HepG2 (cell line): ENCODE data around the gene PTCD3. TPM values are rescaled to one million over a fixed set of nuclear protein-coding genes. Genes with fewer than 3 reads are reported as not detected.

Experiments
- ATRX ChIP-seq: sonication (generic); formaldehyde crosslinking; IDR thresholded peaks from 2 replicates; pipeline ENCODE4 v1.4.0; 2020; ENCODE audit warnings: missing genetic modification reagents, borderline replicate concordance
- IRX3 ChIP-seq: sonication (generic); formaldehyde crosslinking; IDR thresholded peaks from 2 replicates; pipeline ENCODE4 v1.8.1; 2023; ENCODE audit warnings: mild to moderate bottlenecking, low read depth, missing genetic modification reagents, borderline replicate concordance
- MBD4 ChIP-seq: IDR thresholded peaks from 2 replicates; pipeline ENCODE4 v1.6.1; 2012; ENCODE audit warnings: low read length, inconsistent platforms, borderline replicate concordance
- NBN ChIP-seq: fragments of 450-650 bp; conservative IDR thresholded peaks from 2 replicates; pipeline ENCODE4 v1.6.1; 2017
- PAF1 ChIP-seq: IDR thresholded peaks from 2 replicates; pipeline ENCODE4 v1.6.1; 2016; ENCODE audit warnings: missing genetic modification reagents, missing compliant biosample characterization
- RARA ChIP-seq: IDR thresholded peaks from 2 replicates; pipeline ENCODE4 v1.6.1; 2016; ENCODE audit warnings: missing genetic modification reagents, missing compliant biosample characterization
- SMYD3 ChIP-seq: sonication (generic); formaldehyde crosslinking; IDR thresholded peaks from 2 replicates; pipeline ENCODE4 v1.8.1; 2023; ENCODE audit warnings: mild to moderate bottlenecking, missing genetic modification reagents
- ZFP37 ChIP-seq: sonication (generic); formaldehyde crosslinking; IDR thresholded peaks from 2 replicates; pipeline ENCODE4 v1.4.0; 2020; ENCODE audit warnings: missing genetic modification reagents, borderline replicate concordance
- ZNF160 ChIP-seq: sonication (generic); formaldehyde crosslinking; IDR thresholded peaks from 2 replicates; pipeline ENCODE4 v1.8.0; 2022; ENCODE audit warnings: mild to moderate bottlenecking, inconsistent platforms, missing genetic modification reagents
- ZNF3 ChIP-seq: IDR thresholded peaks from 2 replicates; pipeline ENCODE4 v1.7.0; 2017; ENCODE audit warnings: inconsistent platforms
- ZNF326 ChIP-seq: sonication (generic); formaldehyde crosslinking; IDR thresholded peaks from 2 replicates; pipeline ENCODE4 v1.4.0; 2020; ENCODE audit warnings: missing genetic modification reagents, borderline replicate concordance
- ZNF709 ChIP-seq: sonication (generic); formaldehyde crosslinking; IDR thresholded peaks from 2 replicates; pipeline ENCODE4 v1.5.0; 2020; ENCODE audit warnings: mild to moderate bottlenecking, missing genetic modification reagents
- ZNF879 ChIP-seq: sonication (generic); formaldehyde crosslinking; IDR thresholded peaks from 2 replicates; pipeline ENCODE4 v1.8.1; 2023; ENCODE audit warnings: missing genetic modification reagents
- ZSCAN29 ChIP-seq: sonication (generic); formaldehyde crosslinking; conservative IDR thresholded peaks from 2 replicates; pipeline ENCODE4 v1.4.0; 2020; ENCODE audit warnings: mild to moderate bottlenecking, missing genetic modification reagents
- ZSCAN9 ChIP-seq: IDR thresholded peaks from 2 replicates; pipeline ENCODE4 v1.6.1; 2016; ENCODE audit warnings: borderline replicate concordance
- polyA plus RNA-seq, 8 experiments: library from polyadenylated mRNA; depleted of rRNA in 3 of 8; stranded (reverse) in 7 of 8; unstranded in 1 of 8; fragments of >200 nt; fragmentation: Illumina TruSeq in 4 of 8; extraction: Trizol in 4 of 8; gene quantifications; 2 replicates each; pipeline versions ENCODE4 v1.2.1 to v1.2.3, GENCODE V29; 2011 to 2016; ENCODE audit warnings: low read depth in 4 of 8, missing spikeins in 1 of 8, mixed read lengths in 1 of 8; ENCODE audit not compliant: insufficient read depth in 1 of 8
- total RNA-seq, 5 experiments: library from RNA; depleted of rRNA; stranded (reverse); fragments of >200 nt; fragmentation: Illumina TruSeq; extraction: Trizol; gene quantifications; 2 replicates each; pipeline ENCODE4 v1.2.3, GENCODE V29; 2016; ENCODE audit warnings: low read depth in 1 of 5
- TF ChIP-seq, protein P1 (sequence below): sonication (generic); formaldehyde crosslinking; IDR thresholded peaks from 2 replicates; pipeline ENCODE4 v1.5.1; 2020; ENCODE audit warnings: missing genetic modification reagents, mild to moderate bottlenecking, borderline replicate concordance
- TF ChIP-seq, protein P2 (sequence below): sonication (generic); formaldehyde crosslinking; IDR thresholded peaks from 2 replicates; pipeline ENCODE4 v1.8.0; 2022; ENCODE audit warnings: mild to moderate bottlenecking, missing genetic modification reagents
- TF ChIP-seq, protein P3 (sequence below): sonication (generic); formaldehyde crosslinking; IDR thresholded peaks from 2 replicates; pipeline ENCODE4 v1.4.0; 2020; ENCODE audit warnings: missing genetic modification reagents
- TF ChIP-seq, protein P4 (sequence below): sonication (generic); formaldehyde crosslinking; IDR thresholded peaks from 2 replicates; pipeline ENCODE4 v1.4.0; 2020; ENCODE audit warnings: missing genetic modification reagents
- TF ChIP-seq, protein P5 (sequence below): IDR thresholded peaks from 2 replicates; pipeline ENCODE4 v1.6.1; 2012; ENCODE audit warnings: low read length, improper control_type of control experiment

PTCD3 gene
- total and polyA plus RNA-seq, 2 of the 13 experiments (the other 11 are each of a cell fraction or from before 2014, with no cell fraction given): 124 to 309 TPM

DNA sequence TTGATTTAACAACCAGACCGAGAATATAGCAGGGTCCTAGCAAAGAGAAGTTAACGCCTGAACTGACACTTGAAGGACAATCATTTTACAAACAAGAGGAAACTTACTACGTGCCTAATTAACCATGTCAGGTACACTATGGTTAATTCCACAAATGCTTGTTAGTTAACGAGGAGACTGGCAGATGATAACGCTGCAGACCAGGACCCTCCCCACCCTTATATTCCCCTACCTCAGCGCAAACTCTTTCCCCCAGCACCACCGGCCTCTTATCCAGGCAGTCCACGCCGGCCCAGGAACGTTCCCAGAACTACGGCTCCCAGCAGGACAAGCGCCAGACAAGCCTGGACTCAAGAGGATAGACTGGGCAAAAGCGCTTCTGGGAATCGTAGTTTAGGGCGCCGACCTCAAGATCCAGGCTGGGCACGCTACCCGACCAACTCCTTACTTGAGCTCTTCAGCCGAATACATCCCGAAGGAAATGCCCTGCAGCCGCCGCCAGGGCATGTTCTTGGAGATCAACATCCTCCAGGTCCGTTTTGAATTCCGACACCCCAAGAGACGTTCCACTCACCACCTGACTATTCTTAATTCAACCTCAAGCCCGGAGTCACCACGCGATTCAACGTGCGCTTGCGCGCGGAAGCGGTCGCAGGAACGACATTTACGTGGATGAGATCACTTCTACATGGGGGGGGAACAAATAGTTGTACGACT is 625 bp upstream of the PTCD3 start, which contains the start of gene POLR1A (continued):
- TF ChIP-seq, protein P1, sequence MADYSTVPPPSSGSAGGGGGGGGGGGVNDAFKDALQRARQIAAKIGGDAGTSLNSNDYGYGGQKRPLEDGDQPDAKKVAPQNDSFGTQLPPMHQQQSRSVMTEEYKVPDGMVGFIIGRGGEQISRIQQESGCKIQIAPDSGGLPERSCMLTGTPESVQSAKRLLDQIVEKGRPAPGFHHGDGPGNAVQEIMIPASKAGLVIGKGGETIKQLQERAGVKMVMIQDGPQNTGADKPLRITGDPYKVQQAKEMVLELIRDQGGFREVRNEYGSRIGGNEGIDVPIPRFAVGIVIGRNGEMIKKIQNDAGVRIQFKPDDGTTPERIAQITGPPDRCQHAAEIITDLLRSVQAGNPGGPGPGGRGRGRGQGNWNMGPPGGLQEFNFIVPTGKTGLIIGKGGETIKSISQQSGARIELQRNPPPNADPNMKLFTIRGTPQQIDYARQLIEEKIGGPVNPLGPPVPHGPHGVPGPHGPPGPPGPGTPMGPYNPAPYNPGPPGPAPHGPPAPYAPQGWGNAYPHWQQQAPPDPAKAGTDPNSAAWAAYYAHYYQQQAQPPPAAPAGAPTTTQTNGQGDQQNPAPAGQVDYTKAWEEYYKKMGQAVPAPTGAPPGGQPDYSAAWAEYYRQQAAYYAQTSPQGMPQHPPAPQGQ (CRISPR knock-in tag): no peak; the same call in 1 of the 2 replicates
- TF ChIP-seq ZNF326 (CRISPR knock-in tag) (no peak), ATRX (no peak), ZNF709 (CRISPR knock-in tag) (peak; percentile 14; the same call in 1 of the 2 replicates), ZSCAN9 (0 out of 2 replicates have a peak, but pooled peaks have one; percentile 16), NBN (no peak), ZFP37 (no peak), PAF1 (CRISPR knock-in tag) (no peak), ZSCAN29 (CRISPR knock-in tag) (no peak), IRX3 (CRISPR knock-in tag) (no peak), ZNF3 (CRISPR knock-in tag) (no peak), MBD4 (no peak), RARA (no peak), ZNF160 (no peak), SMYD3 (CRISPR knock-in tag) (0 out of 2 replicates have a peak, but pooled peaks have one; percentile 10), ZNF879 (CRISPR knock-in tag) (no peak)
- TF ChIP-seq, protein P2, sequence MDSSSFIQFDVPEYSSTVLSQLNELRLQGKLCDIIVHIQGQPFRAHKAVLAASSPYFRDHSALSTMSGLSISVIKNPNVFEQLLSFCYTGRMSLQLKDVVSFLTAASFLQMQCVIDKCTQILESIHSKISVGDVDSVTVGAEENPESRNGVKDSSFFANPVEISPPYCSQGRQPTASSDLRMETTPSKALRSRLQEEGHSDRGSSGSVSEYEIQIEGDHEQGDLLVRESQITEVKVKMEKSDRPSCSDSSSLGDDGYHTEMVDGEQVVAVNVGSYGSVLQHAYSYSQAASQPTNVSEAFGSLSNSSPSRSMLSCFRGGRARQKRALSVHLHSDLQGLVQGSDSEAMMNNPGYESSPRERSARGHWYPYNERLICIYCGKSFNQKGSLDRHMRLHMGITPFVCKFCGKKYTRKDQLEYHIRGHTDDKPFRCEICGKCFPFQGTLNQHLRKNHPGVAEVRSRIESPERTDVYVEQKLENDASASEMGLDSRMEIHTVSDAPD (CRISPR knock-in tag): no peak
- TF ChIP-seq, protein P3, sequence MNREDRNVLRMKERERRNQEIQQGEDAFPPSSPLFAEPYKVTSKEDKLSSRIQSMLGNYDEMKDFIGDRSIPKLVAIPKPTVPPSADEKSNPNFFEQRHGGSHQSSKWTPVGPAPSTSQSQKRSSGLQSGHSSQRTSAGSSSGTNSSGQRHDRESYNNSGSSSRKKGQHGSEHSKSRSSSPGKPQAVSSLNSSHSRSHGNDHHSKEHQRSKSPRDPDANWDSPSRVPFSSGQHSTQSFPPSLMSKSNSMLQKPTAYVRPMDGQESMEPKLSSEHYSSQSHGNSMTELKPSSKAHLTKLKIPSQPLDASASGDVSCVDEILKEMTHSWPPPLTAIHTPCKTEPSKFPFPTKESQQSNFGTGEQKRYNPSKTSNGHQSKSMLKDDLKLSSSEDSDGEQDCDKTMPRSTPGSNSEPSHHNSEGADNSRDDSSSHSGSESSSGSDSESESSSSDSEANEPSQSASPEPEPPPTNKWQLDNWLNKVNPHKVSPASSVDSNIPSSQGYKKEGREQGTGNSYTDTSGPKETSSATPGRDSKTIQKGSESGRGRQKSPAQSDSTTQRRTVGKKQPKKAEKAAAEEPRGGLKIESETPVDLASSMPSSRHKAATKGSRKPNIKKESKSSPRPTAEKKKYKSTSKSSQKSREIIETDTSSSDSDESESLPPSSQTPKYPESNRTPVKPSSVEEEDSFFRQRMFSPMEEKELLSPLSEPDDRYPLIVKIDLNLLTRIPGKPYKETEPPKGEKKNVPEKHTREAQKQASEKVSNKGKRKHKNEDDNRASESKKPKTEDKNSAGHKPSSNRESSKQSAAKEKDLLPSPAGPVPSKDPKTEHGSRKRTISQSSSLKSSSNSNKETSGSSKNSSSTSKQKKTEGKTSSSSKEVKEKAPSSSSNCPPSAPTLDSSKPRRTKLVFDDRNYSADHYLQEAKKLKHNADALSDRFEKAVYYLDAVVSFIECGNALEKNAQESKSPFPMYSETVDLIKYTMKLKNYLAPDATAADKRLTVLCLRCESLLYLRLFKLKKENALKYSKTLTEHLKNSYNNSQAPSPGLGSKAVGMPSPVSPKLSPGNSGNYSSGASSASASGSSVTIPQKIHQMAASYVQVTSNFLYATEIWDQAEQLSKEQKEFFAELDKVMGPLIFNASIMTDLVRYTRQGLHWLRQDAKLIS (CRISPR knock-in tag): no peak
- TF ChIP-seq, protein P4, sequence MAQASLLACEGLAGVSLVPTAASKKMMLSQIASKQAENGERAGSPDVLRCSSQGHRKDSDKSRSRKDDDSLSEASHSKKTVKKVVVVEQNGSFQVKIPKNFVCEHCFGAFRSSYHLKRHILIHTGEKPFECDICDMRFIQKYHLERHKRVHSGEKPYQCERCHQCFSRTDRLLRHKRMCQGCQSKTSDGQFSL: no peak
- TF ChIP-seq, protein P5, sequence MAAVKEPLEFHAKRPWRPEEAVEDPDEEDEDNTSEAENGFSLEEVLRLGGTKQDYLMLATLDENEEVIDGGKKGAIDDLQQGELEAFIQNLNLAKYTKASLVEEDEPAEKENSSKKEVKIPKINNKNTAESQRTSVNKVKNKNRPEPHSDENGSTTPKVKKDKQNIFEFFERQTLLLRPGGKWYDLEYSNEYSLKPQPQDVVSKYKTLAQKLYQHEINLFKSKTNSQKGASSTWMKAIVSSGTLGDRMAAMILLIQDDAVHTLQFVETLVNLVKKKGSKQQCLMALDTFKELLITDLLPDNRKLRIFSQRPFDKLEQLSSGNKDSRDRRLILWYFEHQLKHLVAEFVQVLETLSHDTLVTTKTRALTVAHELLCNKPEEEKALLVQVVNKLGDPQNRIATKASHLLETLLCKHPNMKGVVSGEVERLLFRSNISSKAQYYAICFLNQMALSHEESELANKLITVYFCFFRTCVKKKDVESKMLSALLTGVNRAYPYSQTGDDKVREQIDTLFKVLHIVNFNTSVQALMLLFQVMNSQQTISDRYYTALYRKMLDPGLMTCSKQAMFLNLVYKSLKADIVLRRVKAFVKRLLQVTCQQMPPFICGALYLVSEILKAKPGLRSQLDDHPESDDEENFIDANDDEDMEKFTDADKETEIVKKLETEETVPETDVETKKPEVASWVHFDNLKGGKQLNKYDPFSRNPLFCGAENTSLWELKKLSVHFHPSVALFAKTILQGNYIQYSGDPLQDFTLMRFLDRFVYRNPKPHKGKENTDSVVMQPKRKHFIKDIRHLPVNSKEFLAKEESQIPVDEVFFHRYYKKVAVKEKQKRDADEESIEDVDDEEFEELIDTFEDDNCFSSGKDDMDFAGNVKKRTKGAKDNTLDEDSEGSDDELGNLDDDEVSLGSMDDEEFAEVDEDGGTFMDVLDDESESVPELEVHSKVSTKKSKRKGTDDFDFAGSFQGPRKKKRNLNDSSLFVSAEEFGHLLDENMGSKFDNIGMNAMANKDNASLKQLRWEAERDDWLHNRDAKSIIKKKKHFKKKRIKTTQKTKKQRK: no peak
